Forelimb muscle (tissue), 1 donor: ENCODE data around the gene PLEKHG5. TPM values are rescaled to one million over a fixed set of nuclear protein-coding genes. Genes with fewer than 3 reads are reported as not detected.
"Not testable (repeated sequence)": the region's sequence is repeated elsewhere in the genome, so short reads cannot be mapped to it uniquely, and the experiment has no call there.

Experiments used
- DNase-seq: peaks from one replicate; pipeline ENCODE4 v3.0.0-alpha.2; 2013; ENCODE audit warnings: low read depth
- polyA plus RNA-seq: library from polyadenylated mRNA; unstranded; fragments of 120-200 nt; gene quantifications from one replicate; pipeline ENCODE4 v1.2.1, GENCODE V29; 2013; ENCODE audit not compliant: insufficient read length

Gene PLEKHG5
- polyA plus RNA-seq, 1 donor = 10.6 TPM

- no peak for DNase-seq
Measured at GRCh38 chr1:6461538-6462411, 29.7 kb downstream of the PLEKHG5 start.

- DNase-seq = no peak
Measured at GRCh38 chr1:6461051-6461530, 30.4 kb downstream of the PLEKHG5 start.

GRCh38 chr1:6460301-6461050, 31.0 kb downstream of the PLEKHG5 start:
- no peak for DNase-seq

- DNase-seq = no peak
Measured at GRCh38 chr1:6459850-6460265, 31.6 kb downstream of the PLEKHG5 start.

GRCh38 chr1:6456800-6457466, 34.5 kb downstream of the PLEKHG5 start:
- DNase-seq = no peak

- DNase-seq = not testable (repeated sequence)
Measured at GRCh38 chr1:6455752-6456520, 35.5 kb downstream of the PLEKHG5 start.

- DNase-seq = no peak
Measured at GRCh38 chr1:6454856-6455751, 36.4 kb downstream of the PLEKHG5 start.

GRCh38 chr1:6453895-6454855, 37.3 kb downstream of the PLEKHG5 start:
- not testable (repeated sequence) for DNase-seq

GRCh38 chr1:6450943-6451373, 40.5 kb downstream of the PLEKHG5 start:
- DNase-seq = no peak

GRCh38 chr1:6450486-6450885, 41.0 kb downstream of the PLEKHG5 start:
- not testable (repeated sequence) for DNase-seq

- DNase-seq = no peak
Measured at GRCh38 chr1:6450005-6450450, 41.4 kb downstream of the PLEKHG5 start.

GRCh38 chr1:6448749-6449631, 42.5 kb downstream of the PLEKHG5 start:
- DNase-seq = no peak

GRCh38 chr1:6447818-6448748, 43.4 kb downstream of the PLEKHG5 start:
- no peak for DNase-seq

GRCh38 chr1:6447016-6447817, 44.2 kb downstream of the PLEKHG5 start:
- DNase-seq = no peak

- no peak for DNase-seq
Measured at GRCh38 chr1:6446665-6447015, 44.8 kb downstream of the PLEKHG5 start.

- DNase-seq = not testable (repeated sequence)
Measured at GRCh38 chr1:6445929-6446328, 45.5 kb downstream of the PLEKHG5 start.
